Heart right ventricle (tissue), 16 donors: ENCODE results near the gene PPFIA3. TPM values are rescaled to one million over a fixed set of nuclear protein-coding genes. Genes with fewer than 3 reads are reported as not detected.
A peak's percentile ranks its signal among the peaks of the same experiment; 100 is the strongest.
"Not testable (repeated sequence)": the region's sequence is repeated elsewhere in the genome, so short reads cannot be mapped to it uniquely, and the experiment has no call there.

Source experiments
- ATAC-seq, 8 donors: fragments of 200-7000 bp; cut with Tn5 transposase; one replicate each; pipeline ENCODE4 v1.9.1; 2020; ENCODE audit warnings: mild to moderate bottlenecking in 8 of 8, moderate library complexity in 8 of 8, moderate number of reproducible peaks in 1 of 8
- DNase-seq, 2 donors: peaks; one replicate each; pipeline ENCODE4 v3.0.0-alpha.2; 2020
- H3K27ac ChIP-seq, 10 donors: fragments of 200-600 bp; sonication (generic) in 2 of 10; one replicate each; pipeline versions ENCODE4 v1.5.0 to v1.8.0; 2020 to 2022; ENCODE audit warnings: mild to moderate bottlenecking in 3 of 10
- H3K27me3 ChIP-seq, 7 donors: fragments of 200-600 bp; one replicate each; pipeline ENCODE4 v1.8.0; 2021 to 2022; ENCODE audit warnings: mild to moderate bottlenecking in 2 of 7
- H3K36me3 ChIP-seq, 9 donors: fragments of 200-600 bp; sonication (generic) in 1 of 9; one replicate each; pipeline versions ENCODE4 v1.5.0 to v1.8.0; 2020 to 2022; ENCODE audit warnings: mild to moderate bottlenecking in 2 of 9
- H3K4me1 ChIP-seq, 9 donors: fragments of 200-600 bp; sonication (generic) in 1 of 9; one replicate each; pipeline versions ENCODE4 v1.5.0 to v1.8.0; 2020 to 2022; ENCODE audit warnings: mild to moderate bottlenecking in 4 of 9
- H3K4me3 ChIP-seq, 10 donors: fragments of 200-600 bp; sonication (generic) in 2 of 10; one replicate each; pipeline versions ENCODE4 v1.5.0 to v1.8.0; 2020 to 2022; ENCODE audit warnings: mild to moderate bottlenecking in 7 of 10, moderate library complexity in 2 of 10
- H3K9me3 ChIP-seq, 11 donors: fragments of 200-600 bp in 10 of 11; sonication (generic) in 2 of 11; one replicate each; pipeline versions ENCODE4 v1.5.0 to v1.8.0; 2013 to 2022; ENCODE audit warnings: mild to moderate bottlenecking in 2 of 11, control low read depth in 1 of 11, moderate library complexity in 1 of 11
- WGBS, 2 donors: extraction: QIAGEN DNeasy Blood & Tissue Kit; methylation state at CpG; one replicate each; pipeline ENCODE4 v1.1.7; 2013; ENCODE audit warnings: inconsistent platforms in 1 of 2; 5-methylcytosine and 5-hydroxymethylcytosine counted together
- intact Hi-C, 10 donors: fragments of 100-400 bp; cut with DNase I; formaldehyde crosslinking; loops; one replicate each; pipeline versions ENCODE4 v1.11.1 to v1.14.2; 2022
- polyA plus RNA-seq, 2 donors: library from polyadenylated mRNA; stranded (reverse); fragments of 200-250 nt; gene quantifications; one replicate each; pipeline ENCODE4 v1.2.3, GENCODE V29; 2013
- total RNA-seq, 10 donors: library from RNA; stranded (reverse); fragmentation: NEBNext Ultra II Directional in 3 of 10; extraction: Animal tissue kit (Norgen Biotek cat#: 25700) in 3 of 10; gene quantifications; one replicate each; pipeline versions ENCODE4 v1.2.1 to v1.2.4, GENCODE V29; 2021 to 2023
- TF ChIP-seq, protein P1 (sequence below), 9 donors: fragments of 200-600 bp; sonication (generic) in 2 of 9; IDR thresholded peaks; one replicate each; pipeline versions ENCODE4 v1.5.0 to v1.8.0; 2021 to 2022; ENCODE audit warnings: antibody characterized with exemption in 9 of 9, mild to moderate bottlenecking in 5 of 9, moderate library complexity in 1 of 9
- donor health status: Arrhythmogenic right ventricular cardiomyopathy.
- donor health status: ischemic (EF 13 %, LVEDD 7.1; RV severe dilation, severe dysfunction).
- donor health status: healthy with polysubstance abuse.
- donor health status: DM: no; HTN: yes; CAD: no.
- donor health status: DM: no; HTN: no; CAD: no.
- donor health status: ischemic (EF 25% LVEDD 6.9; RV normal size, moderate dysfunction).
- donor health status: ischemic (EF 25% LVEDD 5.7; RV mildly dilated, moderate dysfunction).
- donor health status: healthy.
- donor health status: DM: yes; HTN: yes; CAD: no.
- donor health status: Ischemic cardiomyopathy.
- donor health status: ischemic (EF 35%, LVEDD 5.7; RV mildly dilated, moderate dysfunction).
- donor health status: nonischemic (EF 11% LVEDD 7.7; RV severe dilation, severe dysfunction).
- donor health status: DM: yes; HTN: yes; CAD: no.
- donor health status: PGD.
- donor health status: ischemic (EF 29% LVEDD 5.4; RV normal size, mild dysfunction).
- donor health status: nonischemic (EF 23%, LVEDD 6.1; RV moderate dilation, normal function).

PPFIA3 gene
- total and polyA plus RNA-seq, 12 donors, result 3.6 to 16.7 (median 6.3) TPM

DNA sequence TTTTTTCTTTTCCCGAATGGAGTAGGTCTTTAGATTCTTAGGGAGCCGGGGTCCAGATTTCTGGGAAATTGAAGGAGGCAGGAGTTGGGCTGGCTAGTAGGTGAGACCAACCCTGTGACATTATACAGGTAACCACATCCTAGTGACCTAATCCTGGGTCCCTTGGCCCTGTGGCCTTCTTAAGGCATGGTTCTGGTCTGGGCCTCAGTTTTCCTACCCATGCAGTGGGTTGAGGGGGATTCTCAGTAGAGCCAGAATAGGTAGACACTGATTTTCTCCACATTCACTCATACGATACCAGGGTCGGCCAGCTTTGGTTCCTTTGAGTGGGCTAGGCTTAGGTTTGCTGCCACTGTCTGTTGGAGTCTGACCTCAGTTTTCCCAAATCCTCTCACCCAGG, 7.2 kb downstream of the PPFIA3 start:
- no peak for DNase-seq
- no peaks in the 10 kb centered on the region for H3K9me3 ChIP-seq
- H3K27ac ChIP-seq, result no peak overlapping the region
- ATAC-seq, result no peak
- TF ChIP-seq, protein P1, sequence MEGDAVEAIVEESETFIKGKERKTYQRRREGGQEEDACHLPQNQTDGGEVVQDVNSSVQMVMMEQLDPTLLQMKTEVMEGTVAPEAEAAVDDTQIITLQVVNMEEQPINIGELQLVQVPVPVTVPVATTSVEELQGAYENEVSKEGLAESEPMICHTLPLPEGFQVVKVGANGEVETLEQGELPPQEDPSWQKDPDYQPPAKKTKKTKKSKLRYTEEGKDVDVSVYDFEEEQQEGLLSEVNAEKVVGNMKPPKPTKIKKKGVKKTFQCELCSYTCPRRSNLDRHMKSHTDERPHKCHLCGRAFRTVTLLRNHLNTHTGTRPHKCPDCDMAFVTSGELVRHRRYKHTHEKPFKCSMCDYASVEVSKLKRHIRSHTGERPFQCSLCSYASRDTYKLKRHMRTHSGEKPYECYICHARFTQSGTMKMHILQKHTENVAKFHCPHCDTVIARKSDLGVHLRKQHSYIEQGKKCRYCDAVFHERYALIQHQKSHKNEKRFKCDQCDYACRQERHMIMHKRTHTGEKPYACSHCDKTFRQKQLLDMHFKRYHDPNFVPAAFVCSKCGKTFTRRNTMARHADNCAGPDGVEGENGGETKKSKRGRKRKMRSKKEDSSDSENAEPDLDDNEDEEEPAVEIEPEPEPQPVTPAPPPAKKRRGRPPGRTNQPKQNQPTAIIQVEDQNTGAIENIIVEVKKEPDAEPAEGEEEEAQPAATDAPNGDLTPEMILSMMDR (IDR thresholded peaks at IDR 0.05), result no peak
- H3K27me3 ChIP-seq, result no peaks in the 10 kb centered on the region
- WGBS, 2 donors, result 83 to 85% methylated on average over 4 of the region's 4 CpGs
- no peak overlapping the region for H3K4me3 ChIP-seq
- no peaks in the 10 kb centered on the region for H3K36me3 ChIP-seq
- H3K4me1 ChIP-seq, result peaks cover 0 to 20% (median 10%) of the 10 kb centered on the region in 9 donors
- intact Hi-C loops, result no loop called here

DNA sequence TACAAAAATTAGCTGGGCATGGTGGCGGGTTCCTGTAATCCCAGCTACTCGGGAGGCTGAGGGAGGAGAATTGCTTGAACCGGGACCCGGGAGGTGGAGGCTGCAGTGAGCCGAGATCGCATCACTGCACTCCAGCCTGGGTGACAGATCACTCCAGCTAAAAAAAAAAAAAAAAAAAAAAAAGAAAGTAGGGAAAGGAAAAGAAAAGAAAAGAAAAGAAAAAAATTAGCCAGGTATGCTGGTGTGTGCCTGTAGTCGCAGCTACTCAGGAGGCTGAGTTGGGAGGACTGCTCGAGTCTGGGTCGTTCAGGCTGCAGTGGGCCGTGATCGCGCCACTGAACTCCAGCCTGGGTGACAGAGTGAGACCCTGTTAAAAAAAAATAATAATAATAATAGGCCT, 7.9 kb downstream of the PPFIA3 start:
- H3K27me3 ChIP-seq, H3K9me3 ChIP-seq, H3K36me3 ChIP-seq, DNase-seq, ATAC-seq, intact Hi-C loops: not testable (repeated sequence)
- H3K27ac ChIP-seq, result peak overlapping the region in 3 of 10 donors; percentile 12 to 58 (median 43)
- peak overlapping the region in 2 of 10 donors; percentile 34 to 35 for H3K4me3 ChIP-seq
- H3K4me1 ChIP-seq, result peaks cover 0 to 20% (median 10%) of the 10 kb centered on the region in 9 donors
- 98 to 99% methylated on average over 12 of the region's 12 CpGs for WGBS, 2 donors

DNA sequence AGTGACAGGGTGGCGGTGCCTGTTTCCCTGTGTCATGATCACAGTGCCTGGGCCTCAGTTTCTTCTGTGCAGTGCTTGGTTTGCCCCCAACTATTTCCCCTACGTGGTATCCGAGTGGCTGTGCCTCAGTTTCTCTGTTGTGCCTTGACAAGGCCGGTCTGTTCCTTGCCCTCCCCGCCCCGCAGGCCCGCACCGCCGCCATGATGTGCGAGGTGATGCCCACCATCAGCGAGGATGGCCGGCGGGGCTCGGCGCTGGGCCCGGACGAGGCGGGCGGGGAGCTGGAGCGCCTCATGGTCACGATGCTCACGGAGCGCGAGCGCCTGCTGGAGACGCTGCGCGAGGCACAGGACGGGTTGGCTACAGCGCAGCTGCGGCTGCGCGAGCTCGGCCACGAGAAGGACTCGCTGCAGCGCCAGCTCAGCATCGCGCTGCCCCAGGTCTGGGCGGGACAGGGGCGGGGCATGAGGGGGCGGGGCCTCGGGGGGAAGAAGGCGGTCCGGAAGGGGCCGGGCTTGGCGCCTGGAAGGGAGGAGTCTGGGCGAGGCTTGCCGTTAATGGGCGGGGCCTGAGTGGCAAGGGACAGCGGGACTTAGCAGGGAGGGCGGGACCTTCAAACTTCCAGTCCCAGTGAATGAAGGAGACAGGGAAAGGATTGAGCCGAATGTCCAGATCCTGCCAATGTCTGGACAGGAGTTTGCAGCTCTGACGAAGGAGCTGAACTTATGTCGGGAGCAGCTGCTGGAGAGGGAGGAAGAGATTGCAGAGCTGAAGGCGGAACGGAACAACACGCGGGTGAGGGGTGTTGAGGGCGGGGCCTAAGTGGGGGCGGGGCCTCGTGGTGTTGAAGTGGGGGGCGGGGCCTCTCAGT, 8.6 kb downstream of the PPFIA3 start:
- H3K27me3 ChIP-seq, result no peaks in the 10 kb centered on the region
- H3K4me1 ChIP-seq, result peaks cover 0 to 20% (median 10%) of the 10 kb centered on the region in 9 donors
- H3K36me3 ChIP-seq, result no peaks in the 10 kb centered on the region
- peak overlapping the region in 6 of 10 donors; percentile 12 to 71 (median 50) for H3K27ac ChIP-seq
- H3K4me3 ChIP-seq, result peak overlapping the region in 9 of 10 donors; percentile 14 to 42 (median 34)
- H3K9me3 ChIP-seq, result no peaks in the 10 kb centered on the region
- peak; percentile 97 to 99 (median 98) for ATAC-seq
- TF ChIP-seq, protein P1 (IDR thresholded peaks at IDR 0.05), result peak in 3 of 9 donors; percentile 24 to 38 (median 34)
- intact Hi-C loops, result no loop called here
- WGBS, 2 donors, result 4% methylated on average over 63 of the region's 63 CpGs
- peak; percentile 97 for DNase-seq

DNA sequence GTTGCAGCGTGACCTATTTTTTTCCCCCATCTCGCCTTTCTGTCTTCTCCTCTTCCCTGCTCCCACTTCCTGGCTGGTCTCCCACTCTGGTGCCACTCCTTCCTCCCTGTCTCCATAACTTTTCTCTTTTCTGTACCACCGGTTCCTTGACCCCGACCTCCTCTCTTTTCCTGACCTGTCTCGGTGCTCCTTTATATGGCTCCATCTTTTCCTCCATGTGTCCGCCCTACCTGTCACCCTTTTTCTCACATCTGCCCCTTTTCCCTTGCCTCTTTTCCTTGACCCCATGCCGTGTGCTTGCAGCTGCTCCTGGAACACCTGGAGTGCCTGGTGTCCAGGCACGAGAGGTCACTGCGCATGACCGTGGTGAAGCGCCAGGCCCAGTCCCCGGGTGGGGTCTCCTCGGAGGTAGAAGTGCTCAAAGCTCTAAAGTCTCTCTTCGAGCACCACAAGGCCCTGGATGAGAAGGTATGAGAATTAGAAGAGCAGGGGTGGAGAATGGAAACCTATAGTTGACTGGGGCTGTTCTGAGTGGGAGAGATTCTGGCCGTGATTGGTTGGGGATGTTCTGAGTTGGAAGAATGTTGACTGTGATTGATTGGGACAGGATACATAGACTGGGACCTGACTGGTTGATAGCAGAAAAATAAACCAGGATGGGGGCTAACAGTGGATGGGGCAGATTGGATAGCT, 9.3 kb downstream of the PPFIA3 start:
- DNase-seq, result no peak
- Histone ChIP-seq H3K4me3 (peak overlapping the region in 6 of 10 donors; percentile 24 to 42 (median 34)), H3K27me3 (peaks cover 0 to 3% (median 0%) of the 10 kb centered on the region in 7 donors), H3K4me1 (peaks cover 0 to 26% (median 14%) of the 10 kb centered on the region in 9 donors), H3K36me3 (no peaks in the 10 kb centered on the region), H3K27ac (no peak overlapping the region), H3K9me3 (no peaks in the 10 kb centered on the region)
- ATAC-seq, result no peak
- TF ChIP-seq, protein P1 (IDR thresholded peaks at IDR 0.05), result no peak
- 64 to 67% methylated on average over 15 of the region's 15 CpGs for WGBS, 2 donors
- intact Hi-C loops, result no loop called here
